Stimulated activated naive CD8-positive, alpha-beta T cell treated with anti-CD3 and anti-CD28 coated beads, Interleukin-15, amount 100 ng/mL, for 72 hours (primary cell): ENCODE measurements around the gene AHRR.

Experiments used
- ATAC-seq: fragments of 150-1000 bp; cut with Tn5 transposase; 2 replicates; pipeline ENCODE4 v1.10.0; 2021; ENCODE audit warnings: mild to moderate bottlenecking, moderate library complexity
- DNase-seq, 2 donors: peaks; one replicate each; pipeline ENCODE4 v3.0.0; 2021 to 2022
- H3K27ac Mint-ChIP-seq, 2 donors: one replicate each; pipeline ENCODE4 v1.8.0; 2022; ENCODE audit warnings: mild to moderate bottlenecking in 2 of 2, mixed read lengths in 2 of 2, moderate library complexity in 2 of 2
- H3K27me3 Mint-ChIP-seq: one replicate; pipeline ENCODE4 v1.8.0; 2022; ENCODE audit warnings: mixed read lengths
- H3K4me1 Mint-ChIP-seq: one replicate; pipeline ENCODE4 v1.8.0; 2022; ENCODE audit warnings: mild to moderate bottlenecking, mixed read lengths
- H3K4me3 Mint-ChIP-seq, 2 donors: one replicate each; pipeline ENCODE4 v1.8.0; 2022; ENCODE audit warnings: mild to moderate bottlenecking in 2 of 2, mixed read lengths in 2 of 2, moderate library complexity in 1 of 2
- H3K9me3 Mint-ChIP-seq, 2 donors: one replicate each; pipeline ENCODE4 v1.8.0; 2022; ENCODE audit warnings: mixed read lengths in 2 of 2

AHRR gene

GRCh38 chr5:421287-421880, 99.9 kb downstream of the AHRR start:
- H3K4me1 Mint-ChIP-seq, result peaks cover 56% of the 10 kb centered on the region
- H3K9me3 Mint-ChIP-seq, result peaks cover 4 to 7% of the 10 kb centered on the region in 2 donors
- H3K4me3 Mint-ChIP-seq, result no peak overlapping the region
- ATAC-seq (no peak), DNase-seq (no peak)
- peak overlapping the region in 1 of 2 donors; percentile 50 for H3K27ac Mint-ChIP-seq
- no peaks in the 10 kb centered on the region for H3K27me3 Mint-ChIP-seq

- Mint-ChIP-seq H3K4me1 (peaks cover 51% of the 10 kb centered on the region), H3K9me3 (peaks cover 7 to 9% of the 10 kb centered on the region in 2 donors), H3K4me3 (no peak overlapping the region), H3K27ac (peak overlapping the region; percentile 50 to 86), H3K27me3 (no peaks in the 10 kb centered on the region)
- DNase-seq, result no peak
- no peak for ATAC-seq
Measured at GRCh38 chr5:421901-422300, 100.4 kb downstream of the AHRR start.

- ATAC-seq (no peak), DNase-seq (no peak)
- Mint-ChIP-seq H3K27ac (peak overlapping the region; percentile 59 to 86), H3K27me3 (no peaks in the 10 kb centered on the region), H3K9me3 (peaks cover 7 to 9% of the 10 kb centered on the region in 2 donors), H3K4me3 (no peak overlapping the region), H3K4me1 (peaks cover 50% of the 10 kb centered on the region)
Measured at GRCh38 chr5:422323-423232, 101.1 kb downstream of the AHRR start.

GRCh38 chr5:423233-423565, 101.7 kb downstream of the AHRR start:
- Mint-ChIP-seq H3K4me3 (no peak overlapping the region), H3K9me3 (peaks cover 7 to 9% of the 10 kb centered on the region in 2 donors), H3K4me1 (peaks cover 50% of the 10 kb centered on the region), H3K27me3 (no peaks in the 10 kb centered on the region), H3K27ac (peak overlapping the region in 1 of 2 donors; percentile 59)
- DNase-seq (no peak), ATAC-seq (no peak)

GRCh38 chr5:423626-424261, 102.2 kb downstream of the AHRR start:
- ATAC-seq (peak; percentile 31), DNase-seq (peak in 1 of 2 donors; percentile 11)
- Mint-ChIP-seq H3K9me3 (peaks cover 7 to 9% of the 10 kb centered on the region in 2 donors), H3K27ac (no peak overlapping the region), H3K4me1 (peaks cover 50% of the 10 kb centered on the region), H3K4me3 (no peak overlapping the region), H3K27me3 (no peaks in the 10 kb centered on the region)

- DNase-seq, result peak in 1 of 2 donors; percentile 8
- peaks cover 7 to 9% of the 10 kb centered on the region in 2 donors for H3K9me3 Mint-ChIP-seq
- no peak overlapping the region for H3K4me3 Mint-ChIP-seq
- no peaks in the 10 kb centered on the region for H3K27me3 Mint-ChIP-seq
- ATAC-seq, result no peak
- peaks cover 50% of the 10 kb centered on the region for H3K4me1 Mint-ChIP-seq
- peak overlapping the region; percentile 31 to 71 for H3K27ac Mint-ChIP-seq
Measured at GRCh38 chr5:424301-425110, 103.0 kb downstream of the AHRR start.

- DNase-seq, result peak in 1 of 2 donors; percentile 18
- Mint-ChIP-seq H3K9me3 (peaks cover 7 to 9% of the 10 kb centered on the region in 2 donors), H3K27ac (no peak overlapping the region), H3K4me1 (peaks cover 52% of the 10 kb centered on the region), H3K4me3 (no peak overlapping the region), H3K27me3 (no peaks in the 10 kb centered on the region)
- ATAC-seq, result peak; percentile 45
Measured at GRCh38 chr5:425714-426113, 104.2 kb downstream of the AHRR start.

- Mint-ChIP-seq H3K4me1 (peaks cover 59% of the 10 kb centered on the region), H3K27me3 (no peaks in the 10 kb centered on the region), H3K4me3 (no peak overlapping the region), H3K9me3 (peaks cover 7 to 9% of the 10 kb centered on the region in 2 donors), H3K27ac (peak overlapping the region in 1 of 2 donors; percentile 10)
- ATAC-seq (no peak), DNase-seq (no peak)
Measured at GRCh38 chr5:426392-426976, 105.0 kb downstream of the AHRR start.

GRCh38 chr5:427415-428087, 106.0 kb downstream of the AHRR start:
- DNase-seq (no peak), ATAC-seq (no peak)
- H3K4me1 Mint-ChIP-seq, result peaks cover 55% of the 10 kb centered on the region
- peaks cover 7 to 9% of the 10 kb centered on the region in 2 donors for H3K9me3 Mint-ChIP-seq
- H3K27me3 Mint-ChIP-seq, result no peaks in the 10 kb centered on the region
- H3K27ac Mint-ChIP-seq, result no peak overlapping the region
- H3K4me3 Mint-ChIP-seq, result no peak overlapping the region

- no peak for DNase-seq
- ATAC-seq, result no peak
- no peak overlapping the region for H3K4me3 Mint-ChIP-seq
- H3K27ac Mint-ChIP-seq, result no peak overlapping the region
- H3K27me3 Mint-ChIP-seq, result no peaks in the 10 kb centered on the region
- peaks cover 7 to 9% of the 10 kb centered on the region in 2 donors for H3K9me3 Mint-ChIP-seq
- H3K4me1 Mint-ChIP-seq, result peaks cover 48% of the 10 kb centered on the region
Measured at GRCh38 chr5:428219-428618, 106.7 kb downstream of the AHRR start.

GRCh38 chr5:428754-429452, 107.4 kb downstream of the AHRR start:
- Mint-ChIP-seq H3K4me3 (no peak overlapping the region), H3K27me3 (no peaks in the 10 kb centered on the region)
- peak in 1 of 2 donors; percentile 8 for DNase-seq

GRCh38 chr5:429453-430188, 108.1 kb downstream of the AHRR start:
- H3K4me1 Mint-ChIP-seq, result peaks cover 35% of the 10 kb centered on the region
- peaks cover 7 to 9% of the 10 kb centered on the region in 2 donors for H3K9me3 Mint-ChIP-seq
- no peak for ATAC-seq
- no peaks in the 10 kb centered on the region for H3K27me3 Mint-ChIP-seq
- H3K4me3 Mint-ChIP-seq, result no peak overlapping the region
- DNase-seq, result no peak
- H3K27ac Mint-ChIP-seq, result no peak overlapping the region

More at GRCh38 chr5:428754-429452, 107.4 kb downstream of the AHRR start:
- Mint-ChIP-seq H3K9me3 (peaks cover 7 to 9% of the 10 kb centered on the region in 2 donors), H3K27ac (no peak overlapping the region), H3K4me1 (peaks cover 41% of the 10 kb centered on the region)
- ATAC-seq, result no peak

GRCh38 chr5:430214-430925, 108.9 kb downstream of the AHRR start:
- ATAC-seq (no peak), DNase-seq (peak in 1 of 2 donors; percentile 9)
- H3K27ac Mint-ChIP-seq, result peak overlapping the region in 1 of 2 donors; percentile 50
- H3K9me3 Mint-ChIP-seq, result peaks cover 7 to 9% of the 10 kb centered on the region in 2 donors
- H3K27me3 Mint-ChIP-seq, result no peaks in the 10 kb centered on the region
- H3K4me1 Mint-ChIP-seq, result peaks cover 30% of the 10 kb centered on the region
- H3K4me3 Mint-ChIP-seq, result no peak overlapping the region
